ENCODE data around the gene LRRC8D.
"Not testable (repeated sequence)": the region's sequence is repeated elsewhere in the genome, so short reads cannot be mapped to it uniquely, and the experiment has no call there.

The LRRC8D gene

GRCh38 chr1:89965193-89965768 is 144.4 kb downstream of the LRRC8D start:
- DNase-seq: no peak

GRCh38 chr1:89966656-89967055 is 145.8 kb downstream of the LRRC8D start:
- no peak for DNase-seq

GRCh38 chr1:89971600-89971999 is 150.8 kb downstream of the LRRC8D start:
- no peak for DNase-seq

GRCh38 chr1:89972024-89972423 is 151.2 kb downstream of the LRRC8D start:
- no peak for DNase-seq

GRCh38 chr1:89973471-89974127 is 152.8 kb downstream of the LRRC8D start:
- no peak for DNase-seq

- no peak for DNase-seq
Measured at GRCh38 chr1:89974256-89974655, 153.4 kb downstream of the LRRC8D start.

GRCh38 chr1:89974696-89975470 is 154.1 kb downstream of the LRRC8D start:
- DNase-seq: no peak

- no peak for DNase-seq
Measured at GRCh38 chr1:89975540-89976125, 154.8 kb downstream of the LRRC8D start.

- DNase-seq: no peak
Measured at GRCh38 chr1:89978755-89979154, 157.9 kb downstream of the LRRC8D start.

- DNase-seq: no peak
Measured at GRCh38 chr1:89980605-89981004, 159.8 kb downstream of the LRRC8D start.

- DNase-seq: not testable (repeated sequence)
Measured at GRCh38 chr1:89982846-89983245, 162.0 kb downstream of the LRRC8D start.

- DNase-seq: not testable (repeated sequence)
Measured at GRCh38 chr1:89984564-89985116, 163.8 kb downstream of the LRRC8D start.

- no peak for DNase-seq
Measured at GRCh38 chr1:89986020-89986419, 165.2 kb downstream of the LRRC8D start.
